ENCODE data around the gene BAD.

GRCh38 chr11:64233913-64234586 lies 50.4 kb downstream of the BAD start, which contains the start of gene VEGFB:
- TF ChIP-seq CTCF (IDR thresholded peaks at IDR 0.05; ENCODE audit: low read depth, low read length, missing input control) (no peak), RAD21 (IDR thresholded peaks at IDR 0.05) (no peak), GABPA (IDR thresholded peaks at IDR 0.05 in 1 of 2, conservative IDR thresholded peaks at IDR 0.05 in 1 of 2) (no peak), YY1 (IDR thresholded peaks at IDR 0.05) (no peak), ATF3 (IDR thresholded peaks at IDR 0.05) (no peak), TAF1 (conservative IDR thresholded peaks at IDR 0.05) (no peak), REST (IDR thresholded peaks at IDR 0.05) (no peak), MAX (IDR thresholded peaks at IDR 0.05) (no peak), HNF4A (conservative IDR thresholded peaks at IDR 0.05) (no peak), SP1 (IDR thresholded peaks at IDR 0.05) (no peak)
